Testis (tissue), 2 donors: Measurements from ENCODE around the gene ENPP4.

ENCODE experiments used
- CTCF ChIP-seq, 3 experiments: fragments of 450-650 bp in 2 of 3; fragments of 200-600 bp in 1 of 3; sonication (generic) in 1 of 3; IDR thresholded peaks; one replicate each; pipeline ENCODE4 v1.5.1; 2016 to 2019; ENCODE audit warnings: antibody characterized with exemption in 3 of 3, mild to moderate bottlenecking in 2 of 3, moderate library complexity in 1 of 3
- POLR2A ChIP-seq: fragments of 450-650 bp; IDR thresholded peaks from one replicate; pipeline ENCODE4 v1.6.1; 2017; ENCODE audit warnings: antibody characterized with exemption, mild to moderate bottlenecking, moderate library complexity

- TF ChIP-seq CTCF (IDR thresholded peaks at IDR 0.05), result no peak
- TF ChIP-seq POLR2A, result no peak
Measured at GRCh38 chr6:46136831-46137230, 7.0 kb downstream of the ENPP4 start.
